Nephron (organoid): ENCODE measurements around the gene PTPRN2.

ENCODE experiments used
- H3K27ac Mint-ChIP-seq, 3 experiments: 2 replicates each; pipeline ENCODE4 v1.8.0; 2020; ENCODE audit warnings: mixed read lengths in 3 of 3, mild to moderate bottlenecking in 2 of 3, moderate library complexity in 1 of 3
- H3K27me3 Mint-ChIP-seq: 2 replicates; pipeline ENCODE4 v1.8.0; 2021; ENCODE audit warnings: low read depth, mild to moderate bottlenecking, moderate library complexity, mixed read lengths
- H3K36me3 Mint-ChIP-seq: 2 replicates; pipeline ENCODE4 v1.8.0; 2020; ENCODE audit warnings: low read depth, mixed read lengths
- H3K4me1 Mint-ChIP-seq: 2 replicates; pipeline ENCODE4 v1.8.0; 2020; ENCODE audit warnings: mixed read lengths
- H3K4me3 Mint-ChIP-seq, 3 experiments: 2 replicates each; pipeline ENCODE4 v1.8.0; 2020; ENCODE audit warnings: mild to moderate bottlenecking in 3 of 3, mixed read lengths in 3 of 3, moderate library complexity in 2 of 3
- H3K9me3 Mint-ChIP-seq: 2 replicates; pipeline ENCODE4 v1.8.0; 2020; ENCODE audit warnings: mixed read lengths
- TF ChIP-seq, protein P1 (sequence below), 3 experiments: fragments of 200-600 bp; sonication (generic); IDR thresholded peaks; one replicate each; pipeline ENCODE4 v1.5.0; 2021; ENCODE audit warnings: antibody characterized with exemption in 3 of 3; ENCODE audit not compliant: unreplicated experiment in 3 of 3

Gene PTPRN2

DNA sequence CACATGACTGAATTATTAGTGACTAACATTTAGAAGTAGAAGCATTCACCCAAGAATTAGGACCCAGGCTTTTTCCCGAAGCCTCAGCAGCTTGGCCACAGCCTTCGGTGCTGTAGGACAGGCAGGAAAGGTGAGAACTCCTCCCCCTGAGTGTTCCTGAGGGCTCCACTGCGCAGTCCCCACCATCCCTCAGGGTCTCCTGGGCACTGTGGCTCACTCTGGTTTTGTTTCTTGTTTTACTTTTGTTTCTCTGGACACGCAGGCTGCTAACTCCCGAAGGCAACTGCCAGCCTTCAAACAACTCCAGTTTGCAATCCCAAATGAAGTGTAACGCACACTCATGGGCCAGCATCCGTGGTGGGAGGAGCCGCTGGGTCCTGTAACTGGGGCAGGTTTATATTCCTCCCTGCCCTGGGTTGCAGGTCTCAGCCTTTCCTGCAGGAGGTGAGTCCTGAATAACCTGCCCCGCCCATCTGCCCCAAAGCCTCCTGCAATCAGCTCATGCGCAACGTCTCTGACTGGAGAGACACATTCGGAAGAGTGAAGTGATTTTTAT lies 492.9 kb downstream of the PTPRN2 start:
- Mint-ChIP-seq H3K27me3 (peaks cover 20% of the 10 kb centered on the region), H3K4me1 (no peaks in the 10 kb centered on the region), H3K4me3 (no peak overlapping the region), H3K36me3 (no peaks in the 10 kb centered on the region), H3K27ac (no peak overlapping the region), H3K9me3 (peaks cover 7% of the 10 kb centered on the region)
- TF ChIP-seq, protein P1, sequence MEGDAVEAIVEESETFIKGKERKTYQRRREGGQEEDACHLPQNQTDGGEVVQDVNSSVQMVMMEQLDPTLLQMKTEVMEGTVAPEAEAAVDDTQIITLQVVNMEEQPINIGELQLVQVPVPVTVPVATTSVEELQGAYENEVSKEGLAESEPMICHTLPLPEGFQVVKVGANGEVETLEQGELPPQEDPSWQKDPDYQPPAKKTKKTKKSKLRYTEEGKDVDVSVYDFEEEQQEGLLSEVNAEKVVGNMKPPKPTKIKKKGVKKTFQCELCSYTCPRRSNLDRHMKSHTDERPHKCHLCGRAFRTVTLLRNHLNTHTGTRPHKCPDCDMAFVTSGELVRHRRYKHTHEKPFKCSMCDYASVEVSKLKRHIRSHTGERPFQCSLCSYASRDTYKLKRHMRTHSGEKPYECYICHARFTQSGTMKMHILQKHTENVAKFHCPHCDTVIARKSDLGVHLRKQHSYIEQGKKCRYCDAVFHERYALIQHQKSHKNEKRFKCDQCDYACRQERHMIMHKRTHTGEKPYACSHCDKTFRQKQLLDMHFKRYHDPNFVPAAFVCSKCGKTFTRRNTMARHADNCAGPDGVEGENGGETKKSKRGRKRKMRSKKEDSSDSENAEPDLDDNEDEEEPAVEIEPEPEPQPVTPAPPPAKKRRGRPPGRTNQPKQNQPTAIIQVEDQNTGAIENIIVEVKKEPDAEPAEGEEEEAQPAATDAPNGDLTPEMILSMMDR (IDR thresholded peaks at IDR 0.05; ENCODE audit: unreplicated experiment in 3 of 3), result no peak

GRCh38 chr7:158094046-158094445 lies 493.6 kb downstream of the PTPRN2 start:
- Mint-ChIP-seq H3K36me3 (no peaks in the 10 kb centered on the region), H3K4me3 (no peak overlapping the region), H3K27ac (no peak overlapping the region), H3K9me3 (peaks cover 10% of the 10 kb centered on the region), H3K27me3 (peaks cover 24% of the 10 kb centered on the region), H3K4me1 (no peaks in the 10 kb centered on the region)
- TF ChIP-seq, protein P1 (IDR thresholded peaks at IDR 0.05; ENCODE audit: unreplicated experiment in 3 of 3), result no peak

DNA sequence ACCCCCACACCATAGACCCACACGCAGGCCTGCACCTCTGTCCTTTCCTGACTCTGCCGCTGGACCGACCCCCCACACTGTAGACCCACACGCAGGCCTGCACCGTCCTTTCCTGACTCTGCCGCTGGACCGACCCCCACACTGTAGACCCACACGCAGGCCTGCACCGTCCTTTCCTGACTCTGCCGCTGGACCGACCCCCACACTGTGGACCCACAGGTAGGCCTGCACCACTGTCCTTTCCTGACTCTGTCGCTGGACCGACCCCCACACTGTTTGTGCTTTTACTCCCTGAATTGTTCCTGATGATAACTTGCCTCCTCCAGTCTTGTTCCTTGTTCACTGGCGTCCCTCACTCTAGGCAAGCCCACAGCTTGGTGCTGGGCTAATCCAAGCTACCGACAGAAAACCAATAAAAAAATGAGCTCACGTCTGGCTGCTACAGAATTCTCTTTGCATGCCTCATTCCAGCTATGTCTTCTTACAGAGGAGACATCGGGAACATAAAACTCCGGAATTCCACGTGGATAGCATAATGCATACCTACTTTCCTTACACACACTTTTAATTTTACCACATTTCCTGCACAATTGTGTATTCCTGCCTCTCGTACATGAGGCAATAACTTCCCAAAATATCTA lies 494.3 kb downstream of the PTPRN2 start:
- Mint-ChIP-seq H3K9me3 (peaks cover 10% of the 10 kb centered on the region), H3K36me3 (no peaks in the 10 kb centered on the region), H3K27me3 (peaks cover 24% of the 10 kb centered on the region), H3K4me3 (no peak overlapping the region), H3K4me1 (no peaks in the 10 kb centered on the region), H3K27ac (no peak overlapping the region)
- TF ChIP-seq, protein P1 (IDR thresholded peaks at IDR 0.05; ENCODE audit: unreplicated experiment in 3 of 3), result no peak

- TF ChIP-seq, protein P1 (IDR thresholded peaks at IDR 0.05; ENCODE audit: unreplicated experiment in 3 of 3), result no peak
- Mint-ChIP-seq H3K27ac (peak overlapping the region in 1 of 3 experiments; percentile 43), H3K9me3 (peaks cover 17% of the 10 kb centered on the region), H3K4me1 (peaks cover 3% of the 10 kb centered on the region), H3K27me3 (peaks cover 16% of the 10 kb centered on the region), H3K36me3 (no peaks in the 10 kb centered on the region), H3K4me3 (no peak overlapping the region)
Observed at GRCh38 chr7:158087196-158087595, 500.4 kb downstream of the PTPRN2 start.

GRCh38 chr7:158085741-158086695 lies 501.6 kb downstream of the PTPRN2 start:
- peaks cover 17% of the 10 kb centered on the region for H3K9me3 Mint-ChIP-seq
- H3K36me3 Mint-ChIP-seq, result no peaks in the 10 kb centered on the region
- no peak overlapping the region for H3K4me3 Mint-ChIP-seq
- peaks cover 3% of the 10 kb centered on the region for H3K4me1 Mint-ChIP-seq
- H3K27ac Mint-ChIP-seq, result peak overlapping the region in 2 of 3 experiments; percentile 43 to 60
- TF ChIP-seq, protein P1 (IDR thresholded peaks at IDR 0.05; ENCODE audit: unreplicated experiment in 3 of 3), result no peak
- H3K27me3 Mint-ChIP-seq, result peaks cover 20% of the 10 kb centered on the region
